HEK293 (cell line): ENCODE data around the gene GIT1.

Experiments
- CTCF ChIA-PET: fragments of 350-600 bp; formaldehyde crosslinking; extraction: SDS; loops from one replicate; lab custom pipeline; 2021; ENCODE audit warnings: antibody characterized with exemption; lab: Yijun Ruan, JAX
- POLR2A ChIA-PET: fragments of 300-600 bp; formaldehyde crosslinking; extraction: SDS; loops from one replicate; lab custom pipeline; 2020; ENCODE audit warnings: antibody characterized with exemption, inconsistent platforms; lab: Yijun Ruan, JAX
- H3K27ac ChIP-seq: fragments of 200-500 bp; sonication (Bioruptor generic); 2 replicates; pipeline ENCODE4 v1.5.1; 2014; ENCODE audit warnings: low read depth, low read length, control low read depth, inconsistent platforms; ENCODE audit errors: extremely low read depth
- H3K36me3 ChIP-seq, 2 experiments: fragments of 200-500 bp in 1 of 2; sonication (Bioruptor generic) in 1 of 2; 1 replicate in 1 of 2; 2 replicates in 1 of 2; pipeline ENCODE4 v1.5.1; 2014 to 2017; ENCODE audit warnings: inconsistent platforms in 2 of 2, low read length in 2 of 2; ENCODE audit not compliant: control insufficient read depth in 2 of 2, insufficient read depth in 1 of 2
- H3K4me1 ChIP-seq: fragments of 200-500 bp; sonication (Bioruptor generic); 2 replicates; pipeline ENCODE4 v1.5.1; 2014; ENCODE audit warnings: mild to moderate bottlenecking, low read length, inconsistent platforms; ENCODE audit not compliant: control insufficient read depth, insufficient read depth
- H3K4me3 ChIP-seq: 2 replicates; pipeline ENCODE4 v1.5.1; 2011; ENCODE audit warnings: low read depth, mild to moderate bottlenecking, control low read depth, low read length, moderate library complexity
- H3K9me3 ChIP-seq: fragments of 200-500 bp; sonication (Bioruptor generic); 2 replicates; pipeline ENCODE4 v1.5.1; 2014; ENCODE audit warnings: low read depth, low read length, inconsistent platforms; ENCODE audit not compliant: control insufficient read depth, insufficient read depth
- GLI2 ChIP-seq: fragments of 450-650 bp; formaldehyde crosslinking; IDR thresholded peaks from 2 replicates; pipeline ENCODE4; 2017; ENCODE audit warnings: missing biosample characterization, missing genetic modification characterization, low read depth, borderline replicate concordance
- GLI4 ChIP-seq: fragments of 450-650 bp; formaldehyde crosslinking; IDR thresholded peaks from 2 replicates; pipeline ENCODE4 v1.5.1; 2016; ENCODE audit warnings: missing biosample characterization, missing genetic modification characterization
- GLIS1 ChIP-seq: fragments of 450-650 bp; formaldehyde crosslinking; IDR thresholded peaks from 2 replicates; pipeline ENCODE4 v1.5.1; 2016; ENCODE audit warnings: missing biosample characterization, missing genetic modification characterization
- HOXD13 ChIP-seq: sonication (generic); formaldehyde crosslinking; IDR thresholded peaks from 2 replicates; pipeline ENCODE4 v1.8.0; 2022; ENCODE audit warnings: missing genetic modification reagents, borderline replicate concordance
- ZEB2 ChIP-seq: fragments of 450-650 bp; formaldehyde crosslinking; IDR thresholded peaks from 2 replicates; pipeline ENCODE4 v1.5.1; 2016; ENCODE audit warnings: missing biosample characterization, missing genetic modification characterization
- ZFHX2 ChIP-seq: fragments of 450-650 bp; formaldehyde crosslinking; conservative IDR thresholded peaks from 2 replicates; pipeline ENCODE4 v1.5.1; 2016; ENCODE audit warnings: missing biosample characterization, missing genetic modification characterization
- ZFP3 ChIP-seq: fragments of 450-650 bp; formaldehyde crosslinking; IDR thresholded peaks from 2 replicates; pipeline ENCODE4 v1.5.1; 2016; ENCODE audit warnings: low read depth, missing biosample characterization, missing genetic modification characterization
- ZFP69B ChIP-seq: fragments of 450-650 bp; formaldehyde crosslinking; IDR thresholded peaks from 2 replicates; pipeline ENCODE4 v1.5.1; 2016; ENCODE audit warnings: missing biosample characterization, missing genetic modification characterization
- ZNF18 ChIP-seq: fragments of 450-650 bp; formaldehyde crosslinking; IDR thresholded peaks from 2 replicates; pipeline ENCODE4 v1.5.1; 2016; ENCODE audit warnings: missing biosample characterization, missing genetic modification characterization
- ZNF239 ChIP-seq: fragments of 450-650 bp; formaldehyde crosslinking; IDR thresholded peaks from 2 replicates; pipeline ENCODE4 v1.5.1; 2016; ENCODE audit warnings: missing biosample characterization, missing genetic modification characterization
- ZNF302 ChIP-seq: fragments of 450-650 bp; formaldehyde crosslinking; IDR thresholded peaks from 2 replicates; pipeline ENCODE4 v1.5.1; 2016; ENCODE audit warnings: missing biosample characterization, missing genetic modification characterization, low read depth
- ZNF350 ChIP-seq: fragments of 450-650 bp; formaldehyde crosslinking; IDR thresholded peaks from 2 replicates; pipeline ENCODE4 v1.5.0; 2017; ENCODE audit warnings: missing biosample characterization, mild to moderate bottlenecking, missing genetic modification characterization
- ZNF354C ChIP-seq: fragments of 450-650 bp; formaldehyde crosslinking; IDR thresholded peaks from 2 replicates; pipeline ENCODE4 v1.5.1; 2016; ENCODE audit warnings: missing biosample characterization, missing genetic modification characterization, low read depth, borderline replicate concordance
- ZNF366 ChIP-seq: fragments of 450-650 bp; formaldehyde crosslinking; conservative IDR thresholded peaks from 2 replicates; pipeline ENCODE4 v1.5.1; 2016; ENCODE audit warnings: missing biosample characterization, missing genetic modification characterization
- ZNF426 ChIP-seq: fragments of 450-650 bp; formaldehyde crosslinking; IDR thresholded peaks from 2 replicates; pipeline ENCODE4 v1.5.1; 2017; ENCODE audit warnings: missing biosample characterization, missing genetic modification characterization, mild to moderate bottlenecking, inconsistent platforms, moderate library complexity
- ZNF544 ChIP-seq: fragments of 450-650 bp; formaldehyde crosslinking; IDR thresholded peaks from 2 replicates; pipeline ENCODE4 v1.5.0; 2017; ENCODE audit warnings: missing biosample characterization, missing genetic modification characterization
- ZNF548 ChIP-seq: fragments of 450-650 bp; formaldehyde crosslinking; IDR thresholded peaks from 2 replicates; pipeline ENCODE4 v1.5.1; 2016; ENCODE audit warnings: missing biosample characterization, missing genetic modification characterization
- ZNF600 ChIP-seq: fragments of 450-650 bp; formaldehyde crosslinking; IDR thresholded peaks from 2 replicates; pipeline ENCODE4 v1.5.1; 2016; ENCODE audit warnings: missing biosample characterization, missing genetic modification characterization
- ZNF692 ChIP-seq: fragments of 450-650 bp; formaldehyde crosslinking; IDR thresholded peaks from 2 replicates; pipeline ENCODE4 v1.5.1; 2016; ENCODE audit warnings: missing biosample characterization, missing genetic modification characterization
- ZNF843 ChIP-seq: fragments of 450-650 bp; formaldehyde crosslinking; IDR thresholded peaks from 2 replicates; pipeline ENCODE4 v1.5.1; 2016; ENCODE audit warnings: missing biosample characterization, missing genetic modification characterization
- ZSCAN23 ChIP-seq: fragments of 450-650 bp; formaldehyde crosslinking; IDR thresholded peaks from 2 replicates; pipeline ENCODE4 v1.5.1; 2016; ENCODE audit warnings: missing biosample characterization, missing genetic modification characterization
- TF ChIP-seq, protein P1 (sequence below): fragments of 450-650 bp; formaldehyde crosslinking; IDR thresholded peaks from 2 replicates; pipeline ENCODE4 v1.5.1; 2016; ENCODE audit warnings: missing biosample characterization, missing genetic modification characterization
- TF ChIP-seq, protein P2 (sequence below): fragments of 450-650 bp; formaldehyde crosslinking; IDR thresholded peaks from 2 replicates; pipeline ENCODE4 v1.5.1; 2017; ENCODE audit warnings: missing biosample characterization, missing genetic modification characterization

The GIT1 gene

DNA sequence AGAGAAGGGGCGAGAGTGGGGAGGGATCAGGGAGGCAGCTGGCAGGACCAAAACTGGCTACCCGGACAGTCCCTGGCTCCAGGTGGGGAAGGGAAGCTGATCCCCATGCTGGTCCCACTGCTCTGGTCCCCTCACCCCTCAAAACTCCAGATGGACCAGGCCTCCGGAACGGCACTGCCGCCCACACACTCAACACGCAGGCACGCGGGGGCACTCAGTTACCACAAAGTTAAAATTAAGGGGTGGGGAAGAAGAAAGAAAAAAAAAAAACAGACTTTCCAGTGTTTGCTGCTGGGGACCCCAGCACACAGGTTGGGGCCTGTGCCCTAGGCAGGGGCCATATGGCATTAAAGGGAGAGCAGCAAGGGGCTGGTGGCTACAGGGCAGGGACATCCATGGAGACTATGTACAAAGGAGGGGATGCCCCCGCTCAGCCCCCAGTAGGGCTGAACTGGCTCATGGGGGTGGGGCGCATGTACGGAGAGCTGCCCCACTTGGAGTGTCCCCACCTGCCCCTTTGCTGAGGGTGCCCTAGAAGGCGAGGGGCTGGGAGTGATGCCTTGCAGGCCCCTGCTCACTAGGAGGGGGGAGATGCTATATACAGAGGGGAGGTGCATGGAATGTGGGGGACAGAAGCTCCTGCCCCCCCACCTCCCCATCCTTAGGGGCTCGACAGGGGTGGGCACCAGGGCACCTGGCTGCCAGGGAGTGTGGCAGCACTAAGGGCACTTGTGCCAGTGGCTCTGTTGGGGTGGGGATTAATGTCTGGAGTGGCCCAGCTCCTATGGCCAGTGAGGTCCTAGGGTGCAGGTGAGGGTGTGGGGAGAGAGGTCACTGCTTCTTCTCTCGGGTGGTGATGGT, 15.3 kb downstream of the GIT1 start (continued):
- TF ChIP-seq, protein P1, sequence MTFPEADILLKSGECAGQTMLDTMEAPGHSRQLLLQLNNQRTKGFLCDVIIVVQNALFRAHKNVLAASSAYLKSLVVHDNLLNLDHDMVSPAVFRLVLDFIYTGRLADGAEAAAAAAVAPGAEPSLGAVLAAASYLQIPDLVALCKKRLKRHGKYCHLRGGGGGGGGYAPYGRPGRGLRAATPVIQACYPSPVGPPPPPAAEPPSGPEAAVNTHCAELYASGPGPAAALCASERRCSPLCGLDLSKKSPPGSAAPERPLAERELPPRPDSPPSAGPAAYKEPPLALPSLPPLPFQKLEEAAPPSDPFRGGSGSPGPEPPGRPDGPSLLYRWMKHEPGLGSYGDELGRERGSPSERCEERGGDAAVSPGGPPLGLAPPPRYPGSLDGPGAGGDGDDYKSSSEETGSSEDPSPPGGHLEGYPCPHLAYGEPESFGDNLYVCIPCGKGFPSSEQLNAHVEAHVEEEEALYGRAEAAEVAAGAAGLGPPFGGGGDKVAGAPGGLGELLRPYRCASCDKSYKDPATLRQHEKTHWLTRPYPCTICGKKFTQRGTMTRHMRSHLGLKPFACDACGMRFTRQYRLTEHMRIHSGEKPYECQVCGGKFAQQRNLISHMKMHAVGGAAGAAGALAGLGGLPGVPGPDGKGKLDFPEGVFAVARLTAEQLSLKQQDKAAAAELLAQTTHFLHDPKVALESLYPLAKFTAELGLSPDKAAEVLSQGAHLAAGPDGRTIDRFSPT (tag by site-specific recombination): peak; percentile 83

DNA sequence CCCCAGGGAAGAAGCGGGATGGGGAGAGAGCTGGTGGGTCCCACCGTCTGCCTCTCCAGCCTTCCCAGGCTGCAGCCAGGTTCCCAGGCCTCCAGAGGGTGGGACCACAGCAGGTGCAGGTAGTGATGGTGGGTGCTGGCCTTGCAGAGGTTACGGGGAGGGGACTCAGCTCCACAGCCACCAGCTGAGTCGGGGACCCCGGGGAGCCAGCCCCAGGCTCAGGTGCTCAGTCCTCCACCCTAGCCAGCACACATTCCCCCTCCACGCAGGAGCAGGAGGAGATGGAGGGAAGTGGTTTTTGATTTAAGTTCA, 15.9 kb downstream of the GIT1 start:
- H3K9me3 ChIP-seq: no peaks in the 10 kb centered on the region
- H3K4me3 ChIP-seq: no peak overlapping the region
- ChIA-PET POLR2A (interaction anchor here (0.6 to 2.7 kb wide), 3 partner anchors 15 to 203 kb away, joined by 3 to 11 read pairs (median 3); partner anchors contain the start of gene ANKRD13B), CTCF (interaction anchor here (0.5 to 4.9 kb wide), 4 partner anchors 9 to 66 kb away, joined by 3 to 31 read pairs (median 4); partner anchors contain the start of gene ANKRD13B)
- TF ChIP-seq ZNF692 (tag by site-specific recombination): peak; percentile 74
- no peak for TF ChIP-seq GLI2
- peak; percentile 69; the same call in 1 of the 2 replicates for TF ChIP-seq ZFP69B (tag by site-specific recombination)
- TF ChIP-seq ZFP3: no peak
- TF ChIP-seq ZNF843: no peak
- TF ChIP-seq, all 188 proteins: peak for 2
- Histone ChIP-seq H3K27ac (no peak overlapping the region), H3K4me1 (peaks cover 6% of the 10 kb centered on the region), H3K36me3 (peaks cover 3 to 77% of the 10 kb centered on the region in 2 experiments)

GRCh38 chr17:29572691-29573557, 16.5 kb downstream of the GIT1 start:
- no peaks in the 10 kb centered on the region for H3K9me3 ChIP-seq
- no peak overlapping the region for H3K27ac ChIP-seq
- POLR2A ChIA-PET: interaction anchor here (0.6 kb wide), 1 partner anchor 15 kb away, joined by 3 read pairs; no protein-coding TSS in a partner anchor
- CTCF ChIA-PET: interaction anchor here (0.5 to 4.9 kb wide), 4 partner anchors 10 to 66 kb away, joined by 3 to 31 read pairs (median 4); partner anchors contain the start of gene ANKRD13B
- peaks cover 6% of the 10 kb centered on the region for H3K4me1 ChIP-seq
- no peak for TF ChIP-seq ZFHX2 (tag by site-specific recombination)
- TF ChIP-seq, protein P2, sequence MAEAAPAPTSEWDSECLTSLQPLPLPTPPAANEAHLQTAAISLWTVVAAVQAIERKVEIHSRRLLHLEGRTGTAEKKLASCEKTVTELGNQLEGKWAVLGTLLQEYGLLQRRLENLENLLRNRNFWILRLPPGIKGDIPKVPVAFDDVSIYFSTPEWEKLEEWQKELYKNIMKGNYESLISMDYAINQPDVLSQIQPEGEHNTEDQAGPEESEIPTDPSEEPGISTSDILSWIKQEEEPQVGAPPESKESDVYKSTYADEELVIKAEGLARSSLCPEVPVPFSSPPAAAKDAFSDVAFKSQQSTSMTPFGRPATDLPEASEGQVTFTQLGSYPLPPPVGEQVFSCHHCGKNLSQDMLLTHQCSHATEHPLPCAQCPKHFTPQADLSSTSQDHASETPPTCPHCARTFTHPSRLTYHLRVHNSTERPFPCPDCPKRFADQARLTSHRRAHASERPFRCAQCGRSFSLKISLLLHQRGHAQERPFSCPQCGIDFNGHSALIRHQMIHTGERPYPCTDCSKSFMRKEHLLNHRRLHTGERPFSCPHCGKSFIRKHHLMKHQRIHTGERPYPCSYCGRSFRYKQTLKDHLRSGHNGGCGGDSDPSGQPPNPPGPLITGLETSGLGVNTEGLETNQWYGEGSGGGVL (tag by site-specific recombination): no peak
- no peak for TF ChIP-seq ZNF302 (tag by site-specific recombination)
- TF ChIP-seq ZNF426 (tag by site-specific recombination): no peak
- no peak for TF ChIP-seq GLIS1 (tag by site-specific recombination)
- TF ChIP-seq ZNF544 (tag by site-specific recombination): no peak
- TF ChIP-seq ZFP3: no peak
- no peak for TF ChIP-seq ZNF239 (tag by site-specific recombination)
- TF ChIP-seq HOXD13 (CRISPR knock-in tag): no peak
- TF ChIP-seq ZNF354C (tag by site-specific recombination): no peak
- no peak for TF ChIP-seq ZEB2
- no peak for TF ChIP-seq ZSCAN23 (tag by site-specific recombination)
- TF ChIP-seq ZNF18 (tag by site-specific recombination): no peak
- no peak for TF ChIP-seq ZNF600 (tag by site-specific recombination)
- TF ChIP-seq ZNF366 (tag by site-specific recombination): no peak
- no peak for TF ChIP-seq ZNF350
- TF ChIP-seq GLI4 (tag by site-specific recombination): no peak
- no peak for TF ChIP-seq ZNF548
- no peak overlapping the region for H3K4me3 ChIP-seq
- peaks cover 3 to 71% of the 10 kb centered on the region in 2 experiments; a peak in 2 of 3 replicates for H3K36me3 ChIP-seq
